ENCODE results near the gene TIMMDC1. TPM values are rescaled to one million over a fixed set of nuclear protein-coding genes. Genes with fewer than 3 reads are reported as not detected.
A peak's percentile ranks its signal among the peaks of the same experiment; 100 is the strongest.

Gene TIMMDC1
- total and polyA plus RNA-seq, 2 of the 13 experiments (the other 11 are each of a cell fraction or from before 2014, with no cell fraction given): 50.0 to 77.8 TPM

GRCh38 chr3:119498186-119499011, at the start of gene TIMMDC1 (continued):
- TF ChIP-seq, protein P1, sequence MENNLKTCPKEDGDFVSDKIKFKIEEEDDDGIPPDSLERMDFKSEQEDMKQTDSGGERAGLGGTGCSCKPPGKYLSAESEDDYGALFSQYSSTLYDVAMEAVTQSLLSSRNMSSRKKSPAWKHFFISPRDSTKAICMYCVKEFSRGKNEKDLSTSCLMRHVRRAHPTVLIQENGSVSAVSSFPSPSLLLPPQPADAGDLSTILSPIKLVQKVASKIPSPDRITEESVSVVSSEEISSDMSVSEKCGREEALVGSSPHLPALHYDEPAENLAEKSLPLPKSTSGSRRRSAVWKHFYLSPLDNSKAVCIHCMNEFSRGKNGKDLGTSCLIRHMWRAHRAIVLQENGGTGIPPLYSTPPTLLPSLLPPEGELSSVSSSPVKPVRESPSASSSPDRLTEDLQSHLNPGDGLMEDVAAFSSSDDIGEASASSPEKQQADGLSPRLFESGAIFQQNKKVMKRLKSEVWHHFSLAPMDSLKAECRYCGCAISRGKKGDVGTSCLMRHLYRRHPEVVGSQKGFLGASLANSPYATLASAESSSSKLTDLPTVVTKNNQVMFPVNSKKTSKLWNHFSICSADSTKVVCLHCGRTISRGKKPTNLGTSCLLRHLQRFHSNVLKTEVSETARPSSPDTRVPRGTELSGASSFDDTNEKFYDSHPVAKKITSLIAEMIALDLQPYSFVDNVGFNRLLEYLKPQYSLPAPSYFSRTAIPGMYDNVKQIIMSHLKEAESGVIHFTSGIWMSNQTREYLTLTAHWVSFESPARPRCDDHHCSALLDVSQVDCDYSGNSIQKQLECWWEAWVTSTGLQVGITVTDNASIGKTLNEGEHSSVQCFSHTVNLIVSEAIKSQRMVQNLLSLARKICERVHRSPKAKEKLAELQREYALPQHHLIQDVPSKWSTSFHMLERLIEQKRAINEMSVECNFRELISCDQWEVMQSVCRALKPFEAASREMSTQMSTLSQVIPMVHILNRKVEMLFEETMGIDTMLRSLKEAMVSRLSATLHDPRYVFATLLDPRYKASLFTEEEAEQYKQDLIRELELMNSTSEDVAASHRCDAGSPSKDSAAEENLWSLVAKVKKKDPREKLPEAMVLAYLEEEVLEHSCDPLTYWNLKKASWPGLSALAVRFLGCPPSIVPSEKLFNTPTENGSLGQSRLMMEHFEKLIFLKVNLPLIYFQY (CRISPR knock-in tag; IDR thresholded peaks at IDR 0.05; ENCODE audit: borderline replicate concordance): peak; percentile 36; the same call in 1 of the 2 replicates
- TF ChIP-seq ZNF564 (CRISPR knock-in tag; IDR thresholded peaks at IDR 0.05) (no peak), ZFP91 (CRISPR knock-in tag; IDR thresholded peaks at IDR 0.05; ENCODE audit: borderline replicate concordance) (peak; percentile 86), ZNF138 (CRISPR knock-in tag; IDR thresholded peaks at IDR 0.05; ENCODE audit: low read depth) (0 out of 2 replicates have a peak, but pooled peaks have one; percentile 5), ZNF329 (CRISPR knock-in tag; IDR thresholded peaks at IDR 0.05; ENCODE audit: low read depth) (no peak), GLI4 (CRISPR knock-in tag; IDR thresholded peaks at IDR 0.05; ENCODE audit: borderline replicate concordance) (no peak), KLF12 (CRISPR knock-in tag; IDR thresholded peaks at IDR 0.05; ENCODE audit: borderline replicate concordance) (no peak), CENPT (CRISPR knock-in tag; IDR thresholded peaks at IDR 0.05; ENCODE audit: low read depth) (no peak), LCORL (IDR thresholded peaks at IDR 0.05) (no peak), LCORL (CRISPR knock-in tag; IDR thresholded peaks at IDR 0.05) (peak; percentile 24; the same call in 1 of the 2 replicates), HIVEP1 (CRISPR knock-in tag; IDR thresholded peaks at IDR 0.05) (peak; percentile 70; the same call in 1 of the 2 replicates), ZNF124 (CRISPR knock-in tag; IDR thresholded peaks at IDR 0.05) (peak; percentile 72; the same call in 1 of the 2 replicates), TMF1 (CRISPR knock-in tag; IDR thresholded peaks at IDR 0.05; ENCODE audit: low read depth) (no peak), GLMP (CRISPR knock-in tag; IDR thresholded peaks at IDR 0.05; ENCODE audit: borderline replicate concordance) (no peak), CBX1 (IDR thresholded peaks at IDR 0.05; ENCODE audit: low read depth) (peak; percentile 96), ZNF431 (CRISPR knock-in tag; IDR thresholded peaks at IDR 0.05; ENCODE audit: borderline replicate concordance, low read depth) (peak; percentile 92), PLSCR1 (CRISPR knock-in tag; IDR thresholded peaks at IDR 0.05; ENCODE audit: borderline replicate concordance) (no peak), KAT8 (CRISPR knock-in tag; IDR thresholded peaks at IDR 0.05) (peak; percentile 97)
- TF ChIP-seq, protein P2, sequence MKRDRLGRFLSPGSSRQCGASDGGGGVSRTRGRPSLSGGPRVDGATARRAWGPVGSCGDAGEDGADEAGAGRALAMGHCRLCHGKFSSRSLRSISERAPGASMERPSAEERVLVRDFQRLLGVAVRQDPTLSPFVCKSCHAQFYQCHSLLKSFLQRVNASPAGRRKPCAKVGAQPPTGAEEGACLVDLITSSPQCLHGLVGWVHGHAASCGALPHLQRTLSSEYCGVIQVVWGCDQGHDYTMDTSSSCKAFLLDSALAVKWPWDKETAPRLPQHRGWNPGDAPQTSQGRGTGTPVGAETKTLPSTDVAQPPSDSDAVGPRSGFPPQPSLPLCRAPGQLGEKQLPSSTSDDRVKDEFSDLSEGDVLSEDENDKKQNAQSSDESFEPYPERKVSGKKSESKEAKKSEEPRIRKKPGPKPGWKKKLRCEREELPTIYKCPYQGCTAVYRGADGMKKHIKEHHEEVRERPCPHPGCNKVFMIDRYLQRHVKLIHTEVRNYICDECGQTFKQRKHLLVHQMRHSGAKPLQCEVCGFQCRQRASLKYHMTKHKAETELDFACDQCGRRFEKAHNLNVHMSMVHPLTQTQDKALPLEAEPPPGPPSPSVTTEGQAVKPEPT (CRISPR knock-in tag; IDR thresholded peaks at IDR 0.05; ENCODE audit: low read depth): peak; percentile 76; the same call in 1 of the 2 replicates

All from HepG2 (cell line).